Glutamatergic neuron (in vitro differentiated cells): ENCODE results near the gene CNGA2. TPM values are rescaled to one million over a fixed set of nuclear protein-coding genes. Genes with fewer than 3 reads are reported as not detected.

Source experiments
- DNase-seq: peaks from one replicate; pipeline ENCODE4 v3.0.0; 2022
- H3K27ac Mint-ChIP-seq: one replicate; pipeline ENCODE4 v1.8.0; 2020; ENCODE audit warnings: mild to moderate bottlenecking, mixed read lengths, inconsistent platforms; ENCODE audit not compliant: unreplicated experiment
- H3K27me3 Mint-ChIP-seq: one replicate; pipeline ENCODE4 v1.8.0; 2020; ENCODE audit warnings: mild to moderate bottlenecking, moderate library complexity, mixed read lengths, inconsistent platforms; ENCODE audit not compliant: unreplicated experiment
- H3K36me3 Mint-ChIP-seq: one replicate; pipeline ENCODE4 v1.8.0; 2020; ENCODE audit warnings: mild to moderate bottlenecking, mixed read lengths, inconsistent platforms; ENCODE audit not compliant: unreplicated experiment
- H3K4me1 Mint-ChIP-seq: one replicate; pipeline ENCODE4 v1.8.0; 2020; ENCODE audit warnings: mild to moderate bottlenecking, low read depth, mixed read lengths, inconsistent platforms; ENCODE audit not compliant: unreplicated experiment
- H3K4me3 Mint-ChIP-seq: one replicate; pipeline ENCODE4 v1.8.0; 2020; ENCODE audit warnings: mild to moderate bottlenecking, mixed read lengths, inconsistent platforms; ENCODE audit not compliant: unreplicated experiment
- H3K9me3 Mint-ChIP-seq: one replicate; pipeline ENCODE4 v1.8.0; 2020; ENCODE audit warnings: mild to moderate bottlenecking, moderate library complexity, mixed read lengths, inconsistent platforms; ENCODE audit not compliant: unreplicated experiment
- CTCF ChIP-seq: fragments of 200-600 bp; sonication (generic); IDR thresholded peaks from one replicate; pipeline ENCODE4 v1.5.0; 2021; ENCODE audit not compliant: partially characterized antibody, unreplicated experiment
- total RNA-seq: library from RNA; stranded (reverse); fragmentation: NEBNext Ultra II Directional; extraction: Animal tissue kit (Norgen Biotek cat#: 25700); gene quantifications from one replicate; pipeline ENCODE4 v1.2.1, GENCODE V29; 2021; ENCODE audit not compliant: unreplicated experiment

CNGA2 gene
- total RNA-seq, 1 donor from 2014 or later, result not detected

- no peak for TF ChIP-seq CTCF
- Mint-ChIP-seq H3K27me3 (no peaks in the 10 kb centered on the region), H3K9me3 (peaks cover 2% of the 10 kb centered on the region), H3K36me3 (no peaks in the 10 kb centered on the region), H3K27ac (no peak overlapping the region), H3K4me3 (no peak overlapping the region), H3K4me1 (no peaks in the 10 kb centered on the region)
- no peak for DNase-seq
These were observed 30.5 kb downstream of the CNGA2 start for GRCh38 chrX:151765026-151765425.

- H3K27me3 Mint-ChIP-seq, result no peaks in the 10 kb centered on the region
- DNase-seq, result no peak
- H3K27ac Mint-ChIP-seq, result no peak overlapping the region
- no peaks in the 10 kb centered on the region for H3K9me3 Mint-ChIP-seq
- peaks cover 7% of the 10 kb centered on the region for H3K4me1 Mint-ChIP-seq
- H3K4me3 Mint-ChIP-seq, result no peak overlapping the region
- no peak for TF ChIP-seq CTCF
- no peaks in the 10 kb centered on the region for H3K36me3 Mint-ChIP-seq
These were observed 37.2 kb downstream of the CNGA2 start for GRCh38 chrX:151771726-151772125.

GRCh38 chrX:151773434-151773833, 38.9 kb downstream of the CNGA2 start:
- Mint-ChIP-seq H3K4me3 (no peak overlapping the region), H3K27ac (no peak overlapping the region), H3K9me3 (no peaks in the 10 kb centered on the region), H3K27me3 (no peaks in the 10 kb centered on the region), H3K36me3 (no peaks in the 10 kb centered on the region), H3K4me1 (peaks cover 9% of the 10 kb centered on the region)
- TF ChIP-seq CTCF, result no peak
- DNase-seq, result no peak

- Mint-ChIP-seq H3K27ac (no peak overlapping the region), H3K4me1 (peaks cover 9% of the 10 kb centered on the region), H3K36me3 (no peaks in the 10 kb centered on the region), H3K27me3 (no peaks in the 10 kb centered on the region), H3K9me3 (no peaks in the 10 kb centered on the region), H3K4me3 (no peak overlapping the region)
- no peak for DNase-seq
- TF ChIP-seq CTCF, result no peak
These were observed 39.9 kb downstream of the CNGA2 start for GRCh38 chrX:151774421-151774820.

- Mint-ChIP-seq H3K27me3 (peaks cover 2% of the 10 kb centered on the region), H3K9me3 (no peaks in the 10 kb centered on the region), H3K36me3 (no peaks in the 10 kb centered on the region), H3K4me1 (peaks cover 9% of the 10 kb centered on the region), H3K27ac (peak overlapping the region; percentile 91), H3K4me3 (no peak overlapping the region)
- DNase-seq, result peak; percentile 24
- no peak for TF ChIP-seq CTCF
These were observed 41.7 kb downstream of the CNGA2 start for GRCh38 chrX:151776181-151776731.
